MCF 10A (cell line): Measurements from ENCODE around the gene SLC35A5. TPM values are rescaled to one million over a fixed set of nuclear protein-coding genes. Genes with fewer than 3 reads are reported as not detected.
A peak's percentile ranks its signal among the peaks of the same experiment; 100 is the strongest.
"Not testable (repeated sequence)": the region's sequence is repeated elsewhere in the genome, so short reads cannot be mapped to it uniquely, and the experiment has no call there.

ENCODE experiments used
- Bru-seq: library from RNA; stranded (reverse); fragments of 400-500 nt; gene quantifications from one replicate; lab custom pipeline; 2021; lab: Mats Ljungman, UMichigan
- BruChase-seq, 2 experiments: library from RNA; stranded (reverse); fragments of 400-500 nt; gene quantifications; one replicate each; lab custom pipeline; 2021; lab: Mats Ljungman, UMichigan
- BruUV-seq: library from RNA; stranded (reverse); fragments of 400-500 nt; replicated peaks from 2 replicates; lab custom pipeline; 2021; lab: Mats Ljungman, UMichigan
- CTCF ChIA-PET: fragments of 300-600 bp; sonication (Branson Sonifier 250); formaldehyde crosslinking; extraction: SDS; loops from one replicate; lab custom pipeline; 2021; ENCODE audit warnings: antibody characterized with exemption, inconsistent platforms; lab: Yijun Ruan, JAX
- POLR2A ChIA-PET: fragments of 300-600, 350-650 bp; sonication (Branson Sonifier 250); formaldehyde crosslinking; extraction: SDS; loops from one replicate; lab custom pipeline; 2020; ENCODE audit warnings: antibody characterized with exemption, inconsistent platforms; lab: Yijun Ruan, JAX
- DNase-seq: peaks from one replicate; pipeline ENCODE4 v3.0.0-alpha.2; 2018; ENCODE audit not compliant: unreplicated experiment
- H3K27ac Mint-ChIP-seq: one replicate; pipeline ENCODE4 v1.8.0; 2022; ENCODE audit warnings: mild to moderate bottlenecking, low read depth, mixed read lengths; ENCODE audit not compliant: unreplicated experiment
- H3K27me3 Mint-ChIP-seq: one replicate; pipeline ENCODE4 v1.8.0; 2022; ENCODE audit warnings: mixed read lengths; ENCODE audit not compliant: insufficient read depth, unreplicated experiment
- H3K36me3 Mint-ChIP-seq: one replicate; pipeline ENCODE4 v1.8.0; 2022; ENCODE audit warnings: mild to moderate bottlenecking, moderate library complexity, mixed read lengths; ENCODE audit not compliant: insufficient read depth, unreplicated experiment
- H3K4me1 Mint-ChIP-seq: one replicate; pipeline ENCODE4 v1.8.0; 2022; ENCODE audit warnings: mixed read lengths; ENCODE audit not compliant: insufficient read depth, unreplicated experiment
- H3K4me3 Mint-ChIP-seq: one replicate; pipeline ENCODE4 v1.8.0; 2022; ENCODE audit warnings: mild to moderate bottlenecking, moderate library complexity, mixed read lengths; ENCODE audit not compliant: unreplicated experiment
- H3K9me3 Mint-ChIP-seq: one replicate; pipeline ENCODE4 v1.8.0; 2022; ENCODE audit warnings: mixed read lengths; ENCODE audit not compliant: unreplicated experiment
- intact Hi-C: fragments of 100-400 bp; cut with micrococcal nuclease; formaldehyde crosslinking; loops from 2 replicates; pipeline ENCODE4 v1.14.1; 2022
- long read RNA-seq: library from polyadenylated mRNA; stranded (forward); transcript quantifications from one replicate; pipeline ENCODE4 v2.0.0, GENCODE V29; 2022
- total RNA-seq: library from RNA; stranded (reverse); gene quantifications from 2 replicates; pipeline ENCODE4 v1.2.3, GENCODE V29; 2022
- TF ChIP-seq, protein P1 (sequence below): fragments of 200-600 bp; IDR thresholded peaks from one replicate; pipeline ENCODE4 v1.8.0; 2022; ENCODE audit warnings: antibody characterized with exemption, mild to moderate bottlenecking; ENCODE audit not compliant: unreplicated experiment

Gene SLC35A5, protein sequence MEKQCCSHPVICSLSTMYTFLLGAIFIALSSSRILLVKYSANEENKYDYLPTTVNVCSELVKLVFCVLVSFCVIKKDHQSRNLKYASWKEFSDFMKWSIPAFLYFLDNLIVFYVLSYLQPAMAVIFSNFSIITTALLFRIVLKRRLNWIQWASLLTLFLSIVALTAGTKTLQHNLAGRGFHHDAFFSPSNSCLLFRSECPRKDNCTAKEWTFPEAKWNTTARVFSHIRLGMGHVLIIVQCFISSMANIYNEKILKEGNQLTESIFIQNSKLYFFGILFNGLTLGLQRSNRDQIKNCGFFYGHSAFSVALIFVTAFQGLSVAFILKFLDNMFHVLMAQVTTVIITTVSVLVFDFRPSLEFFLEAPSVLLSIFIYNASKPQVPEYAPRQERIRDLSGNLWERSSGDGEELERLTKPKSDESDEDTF
- 23.3 and 26.7 TPM in 2 replicates for total RNA-seq
- percentile 77 among the genes with signal in this experiment for Bru-seq, nascent RNA
- percentile 89 among the genes with signal in this experiment for BruChase-seq, experiment 1, labeled RNA remaining after a 6-hour chase
- percentile 83 among the genes with signal in this experiment for BruChase-seq, experiment 2, labeled RNA remaining after a 2-hour chase
- long read RNA-seq, full-length matches to known transcripts: 54 of 68 reads
- long read RNA-seq, partial matches to known transcripts: 1 of 68 reads
- long read RNA-seq, other reads (novel, unspliced or antisense): 13 of 68 reads

- peak within 1 kb of the TSS; percentile 96 for H3K4me3 Mint-ChIP-seq
- BruUV-seq: TSS peak; percentile 66
Observed at GRCh38 chr3:112561734-112562529, at the start of gene SLC35A5, which contains the start of gene ATG3. TSS of gene SLC35A5 (plus strand) at chr3:112562045. CDS start at chr3:112563404, 1,359 bp downstream. TSS of gene ATG3 (minus strand) at chr3:112561962. CDS start at chr3:112561528, 434 bp downstream.

GRCh38 chr3:112512320-112512719 lies 49.5 kb upstream of the SLC35A5 start:
- ChIA-PET POLR2A (interaction anchor here (0.6 kb wide), 1 partner anchor 377 kb away, joined by 4 read pairs; no protein-coding TSS in a partner anchor), CTCF (interaction anchor here (1.1 kb wide), 1 partner anchor 193 kb away, joined by 3 read pairs; no protein-coding TSS in a partner anchor)
- H3K4me1 Mint-ChIP-seq: no peaks in the 10 kb centered on the region
- intact Hi-C loops: no loop called here
- H3K36me3 Mint-ChIP-seq: no peaks in the 10 kb centered on the region
- no peak overlapping the region for H3K4me3 Mint-ChIP-seq
- no peak overlapping the region for H3K27ac Mint-ChIP-seq
- BruUV-seq: no TSS peak
- peak; percentile 5 for DNase-seq
- TF ChIP-seq, protein P1, sequence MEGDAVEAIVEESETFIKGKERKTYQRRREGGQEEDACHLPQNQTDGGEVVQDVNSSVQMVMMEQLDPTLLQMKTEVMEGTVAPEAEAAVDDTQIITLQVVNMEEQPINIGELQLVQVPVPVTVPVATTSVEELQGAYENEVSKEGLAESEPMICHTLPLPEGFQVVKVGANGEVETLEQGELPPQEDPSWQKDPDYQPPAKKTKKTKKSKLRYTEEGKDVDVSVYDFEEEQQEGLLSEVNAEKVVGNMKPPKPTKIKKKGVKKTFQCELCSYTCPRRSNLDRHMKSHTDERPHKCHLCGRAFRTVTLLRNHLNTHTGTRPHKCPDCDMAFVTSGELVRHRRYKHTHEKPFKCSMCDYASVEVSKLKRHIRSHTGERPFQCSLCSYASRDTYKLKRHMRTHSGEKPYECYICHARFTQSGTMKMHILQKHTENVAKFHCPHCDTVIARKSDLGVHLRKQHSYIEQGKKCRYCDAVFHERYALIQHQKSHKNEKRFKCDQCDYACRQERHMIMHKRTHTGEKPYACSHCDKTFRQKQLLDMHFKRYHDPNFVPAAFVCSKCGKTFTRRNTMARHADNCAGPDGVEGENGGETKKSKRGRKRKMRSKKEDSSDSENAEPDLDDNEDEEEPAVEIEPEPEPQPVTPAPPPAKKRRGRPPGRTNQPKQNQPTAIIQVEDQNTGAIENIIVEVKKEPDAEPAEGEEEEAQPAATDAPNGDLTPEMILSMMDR: no peak
- no peaks in the 10 kb centered on the region for H3K27me3 Mint-ChIP-seq
- no peaks in the 10 kb centered on the region for H3K9me3 Mint-ChIP-seq

More at GRCh38 chr3:112561734-112562529, at the start of gene SLC35A5, which contains the start of gene ATG3:
- Mint-ChIP-seq H3K4me1 (peaks cover 12% of the 10 kb centered on the region), H3K27me3 (no peaks in the 10 kb centered on the region), H3K36me3 (peaks cover 15% of the 10 kb centered on the region), H3K9me3 (no peaks in the 10 kb centered on the region), H3K27ac (peak within 1 kb of the TSS; percentile 98)
- intact Hi-C loops: no loop called here
- DNase-seq: peak; percentile 99
- TF ChIP-seq, protein P1: no peak
- CTCF ChIA-PET: interaction anchor here (0.6 to 1.4 kb wide), 7 partner anchors 11 to 424 kb away, joined by 3 to 5 read pairs (median 4); no protein-coding TSS in a partner anchor
- POLR2A ChIA-PET: interaction anchor here (0.6 to 4.3 kb wide), 31 partner anchors 9 to 1240 kb away, joined by 3 to 35 read pairs (median 4); partner anchors contain the start of genes ATP6V1A, GCSAM, GTPBP8 and SLC9C1

GRCh38 chr3:112514527-112515128 lies 47.2 kb upstream of the SLC35A5 start:
- no peak overlapping the region for H3K4me3 Mint-ChIP-seq
- H3K27me3 Mint-ChIP-seq: no peaks in the 10 kb centered on the region
- no peak overlapping the region for H3K27ac Mint-ChIP-seq
- CTCF ChIA-PET: interaction anchor here (0.5 to 1.6 kb wide), 3 partner anchors 221 to 407 kb away, joined by 3 to 14 read pairs (median 4); partner anchors contain the start of gene SLC9C1
- no peaks in the 10 kb centered on the region for H3K36me3 Mint-ChIP-seq
- POLR2A ChIA-PET: no interaction called here
- no TSS peak for BruUV-seq
- no peak for DNase-seq
- no peaks in the 10 kb centered on the region for H3K4me1 Mint-ChIP-seq
- TF ChIP-seq, protein P1: no peak
- no peaks in the 10 kb centered on the region for H3K9me3 Mint-ChIP-seq
- intact Hi-C loops: no loop called here

GRCh38 chr3:112518970-112519369 lies 42.9 kb upstream of the SLC35A5 start:
- H3K27ac Mint-ChIP-seq, H3K27me3 Mint-ChIP-seq: not testable (repeated sequence)

More at GRCh38 chr3:112518970-112519369, 42.9 kb upstream of the SLC35A5 start:
- intact Hi-C loops: loop anchor here (1.0 to 2.0 kb wide), 5 partner anchors 80 to 408 kb away; no protein-coding TSS in a partner anchor
- POLR2A ChIA-PET: interaction anchor here (0.8 kb wide), 1 partner anchor 211 kb away, joined by 3 read pairs; no protein-coding TSS in a partner anchor
- not testable (repeated sequence) for DNase-seq, H3K36me3 Mint-ChIP-seq, BruUV-seq, H3K4me3 Mint-ChIP-seq, H3K4me1 Mint-ChIP-seq, H3K9me3 Mint-ChIP-seq
- CTCF ChIA-PET: interaction anchor here (0.7 to 7.1 kb wide), 14 partner anchors 14 to 410 kb away, joined by 3 to 98 read pairs (median 4); partner anchors contain the start of genes CD200 and SLC9C1
